Spleen (tissue), 11 donors: Measurements from ENCODE around the gene FBXW7. TPM values are rescaled to one million over a fixed set of nuclear protein-coding genes. Genes with fewer than 3 reads are reported as not detected.

Experiments used
- DNase-seq: peaks from one replicate; pipeline ENCODE4 v3.0.0-alpha.2; 2020
- H3K27ac ChIP-seq, 8 donors: fragments of 200-600 bp; sonication (generic) in 7 of 8; 1 replicate in 4 of 8; 2 replicates in 4 of 8; pipeline versions ENCODE4 v1.5.0 to v1.8.0; 2016 to 2021; ENCODE audit warnings: inconsistent platforms in 4 of 8, mild to moderate bottlenecking in 4 of 8, moderate library complexity in 1 of 8
- H3K27me3 ChIP-seq, 7 donors: fragments of 200-600 bp; sonication (generic) in 6 of 7; replicated peaks in 1 of 7; 1 replicate in 4 of 7; 2 replicates in 3 of 7; pipeline versions ENCODE4 v1.5.0 to v1.8.0; 2016 to 2021; ENCODE audit warnings: inconsistent platforms in 3 of 7, mild to moderate bottlenecking in 1 of 7
- H3K36me3 ChIP-seq, 6 donors: fragments of 200-600 bp; sonication (generic) in 5 of 6; 1 replicate in 4 of 6; 2 replicates in 2 of 6; pipeline versions ENCODE4 v1.5.0 to v1.8.0; 2016 to 2021; ENCODE audit warnings: inconsistent platforms in 2 of 6
- H3K4me1 ChIP-seq, 6 donors: fragments of 200-600 bp; sonication (generic) in 5 of 6; 1 replicate in 3 of 6; 2 replicates in 3 of 6; pipeline versions ENCODE4 v1.5.0 to v1.8.0; 2016 to 2021; ENCODE audit warnings: inconsistent platforms in 3 of 6
- H3K4me3 ChIP-seq, 8 donors: fragments of 200-600 bp; sonication (generic) in 7 of 8; 1 replicate in 4 of 8; 2 replicates in 4 of 8; pipeline versions ENCODE4 v1.5.0 to v1.8.0; 2016 to 2021; ENCODE audit warnings: inconsistent platforms in 4 of 8, mild to moderate bottlenecking in 4 of 8, moderate library complexity in 2 of 8
- H3K9me3 ChIP-seq, 8 donors: fragments of 200-600 bp; sonication (generic) in 7 of 8; 1 replicate in 4 of 8; 2 replicates in 4 of 8; pipeline versions ENCODE4 v1.5.0 to v1.8.0; 2016 to 2021; ENCODE audit warnings: inconsistent platforms in 4 of 8
- POLR2A ChIP-seq, 3 donors: fragments of 450-650 bp; IDR thresholded peaks; one replicate each; pipeline ENCODE4 v1.5.1; 2017; ENCODE audit warnings: antibody characterized with exemption in 3 of 3, mild to moderate bottlenecking in 1 of 3
- POLR2AphosphoS5 ChIP-seq, 3 donors: sonication (generic); formaldehyde crosslinking; IDR thresholded peaks; one replicate each; pipeline ENCODE4 v1.5.1; 2017; ENCODE audit warnings: antibody characterized with exemption in 3 of 3
- WGBS, 5 donors: extraction: QIAGEN DNeasy Blood & Tissue Kit in 3 of 5; methylation state at CpG; one replicate each; pipeline versions ENCODE4 v1.1.5 to v1.1.7; 2013 to 2018; 5-methylcytosine and 5-hydroxymethylcytosine counted together
- intact Hi-C: fragments of 100-400 bp; cut with DNase I; formaldehyde crosslinking; loops from one replicate; pipeline ENCODE4 v1.15.0; 2023; ENCODE audit warnings: low total_unique reads
- microRNA-seq, 3 donors: library from miRNA; unstranded; fragments of <30 nt; microRNA quantifications; one replicate each; pipeline versions ENCODE4 to v1.1.0, GENCODE V29; 2019 to 2020
- polyA plus RNA-seq, 3 donors: library from polyadenylated mRNA; stranded (reverse); fragments of 200-250 nt; gene quantifications; one replicate each; pipeline ENCODE4 v1.2.1, GENCODE V29; 2013
- small RNA-seq, 4 donors: library from RNA; depleted of rRNA; stranded (forward); fragments of <200 nt; gene quantifications; one replicate each; pipeline ENCODE3, GENCODE V24; 2016
- total RNA-seq, 7 donors: library from RNA; depleted of rRNA in 3 of 7; stranded (reverse); fragments of >200 nt in 3 of 7; fragmentation: NEBNext Ultra II Directional in 4 of 7; extraction: Animal tissue kit (Norgen Biotek cat#: 25700) in 4 of 7; gene quantifications; one replicate each; pipeline versions ENCODE4 v1.1.0 to v1.2.1, GENCODE V29; 2016 to 2021
- TF ChIP-seq, protein P1 (sequence below), 11 experiments: fragments of 200-600 bp in 7 of 11; fragments of 450-650 bp in 4 of 11; sonication (generic) in 4 of 11; IDR thresholded peaks in 8 of 11; conservative IDR thresholded peaks in 3 of 11; 1 replicate in 7 of 11; 2 replicates in 4 of 11; pipeline versions ENCODE4 v1.4.0 to v1.8.0; 2016 to 2021; ENCODE audit warnings: antibody characterized with exemption in 11 of 11, inconsistent platforms in 4 of 11, mild to moderate bottlenecking in 1 of 11
- donor health status: healthy with polysubstance abuse.
- donor health status: DM: no; HTN: no; CAD: no; lungs with moderate emphysema.
- donor health status: DM: no; HTN: no; CAD: no.
- donor health status: Bipolar disorder and iron deficiency.
- donor health status: healthy.
- donor health status: DM: no; HTN: no; CAD: no.
- donor health status: DM: yes; HTN: yes; CAD: no.

The FBXW7 gene
- total and polyA plus RNA-seq, 10 donors = 11.5 to 140 (median 79.9) TPM

DNA sequence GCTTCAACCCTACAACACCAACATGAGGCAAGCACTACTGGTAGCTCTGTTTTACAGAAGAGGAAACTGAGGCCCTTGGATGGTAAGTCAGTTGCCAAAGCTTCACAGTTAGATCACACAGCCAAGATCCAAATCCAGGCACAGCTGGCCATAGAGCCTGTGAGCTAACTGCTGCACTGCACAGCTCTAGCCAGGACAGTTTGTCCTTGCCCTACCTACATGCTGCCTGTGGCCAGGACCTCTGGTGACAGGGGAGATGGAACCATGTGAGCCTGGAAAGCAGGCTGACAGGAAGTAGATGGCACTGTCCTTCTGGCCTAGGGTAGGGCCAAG lies 257.8 kb downstream of the FBXW7 start:
- Histone ChIP-seq H3K9me3 (no peaks in the 10 kb centered on the region), H3K36me3 (no peaks in the 10 kb centered on the region), H3K4me3 (no peak overlapping the region), H3K4me1 (no peaks in the 10 kb centered on the region), H3K27me3 (no peaks in the 10 kb centered on the region), H3K27ac (no peak overlapping the region)
- TF ChIP-seq POLR2A (IDR thresholded peaks at IDR 0.05) (no peak), POLR2AphosphoS5 (IDR thresholded peaks at IDR 0.05) (no peak)
- TF ChIP-seq, protein P1, sequence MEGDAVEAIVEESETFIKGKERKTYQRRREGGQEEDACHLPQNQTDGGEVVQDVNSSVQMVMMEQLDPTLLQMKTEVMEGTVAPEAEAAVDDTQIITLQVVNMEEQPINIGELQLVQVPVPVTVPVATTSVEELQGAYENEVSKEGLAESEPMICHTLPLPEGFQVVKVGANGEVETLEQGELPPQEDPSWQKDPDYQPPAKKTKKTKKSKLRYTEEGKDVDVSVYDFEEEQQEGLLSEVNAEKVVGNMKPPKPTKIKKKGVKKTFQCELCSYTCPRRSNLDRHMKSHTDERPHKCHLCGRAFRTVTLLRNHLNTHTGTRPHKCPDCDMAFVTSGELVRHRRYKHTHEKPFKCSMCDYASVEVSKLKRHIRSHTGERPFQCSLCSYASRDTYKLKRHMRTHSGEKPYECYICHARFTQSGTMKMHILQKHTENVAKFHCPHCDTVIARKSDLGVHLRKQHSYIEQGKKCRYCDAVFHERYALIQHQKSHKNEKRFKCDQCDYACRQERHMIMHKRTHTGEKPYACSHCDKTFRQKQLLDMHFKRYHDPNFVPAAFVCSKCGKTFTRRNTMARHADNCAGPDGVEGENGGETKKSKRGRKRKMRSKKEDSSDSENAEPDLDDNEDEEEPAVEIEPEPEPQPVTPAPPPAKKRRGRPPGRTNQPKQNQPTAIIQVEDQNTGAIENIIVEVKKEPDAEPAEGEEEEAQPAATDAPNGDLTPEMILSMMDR (IDR thresholded peaks at IDR 0.05 in 8 of 11, conservative IDR thresholded peaks at IDR 0.05 in 3 of 11) = no peak
- DNase-seq = no peak
- intact Hi-C loops = no loop called here

DNA sequence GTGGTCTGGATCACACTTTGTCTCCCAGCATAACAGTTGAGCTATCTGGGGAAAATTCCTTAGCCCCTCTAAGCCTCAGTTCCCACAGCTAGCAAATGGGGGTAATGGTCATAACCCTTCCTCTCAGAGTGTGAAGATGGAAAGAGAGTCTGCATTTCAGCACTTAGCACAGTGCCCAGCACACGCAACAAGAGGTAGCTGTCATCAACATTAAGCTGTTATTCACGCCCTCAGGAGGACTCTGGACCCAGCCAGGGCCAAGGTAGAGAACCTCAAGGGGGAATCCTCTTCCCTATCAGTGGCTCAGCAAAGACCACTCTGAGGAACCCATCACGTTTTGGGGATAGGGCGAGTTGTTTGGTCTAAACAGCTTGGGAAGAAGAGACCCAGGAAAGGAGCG lies 258.6 kb downstream of the FBXW7 start:
- H3K4me3 ChIP-seq = no peak overlapping the region
- no peaks in the 10 kb centered on the region for H3K4me1 ChIP-seq
- DNase-seq = no peak
- WGBS, 5 donors = 86 to 92% (median 88%) methylated on average over 5 of the region's 5 CpGs
- H3K36me3 ChIP-seq = no peaks in the 10 kb centered on the region
- no peaks in the 10 kb centered on the region for H3K27me3 ChIP-seq
- TF ChIP-seq POLR2A (IDR thresholded peaks at IDR 0.05) (no peak), POLR2AphosphoS5 (IDR thresholded peaks at IDR 0.05) (no peak)
- TF ChIP-seq, protein P1 (IDR thresholded peaks at IDR 0.05 in 8 of 11, conservative IDR thresholded peaks at IDR 0.05 in 3 of 11) = no peak
- H3K27ac ChIP-seq = no peak overlapping the region
- H3K9me3 ChIP-seq = no peaks in the 10 kb centered on the region
- intact Hi-C loops = no loop called here

DNA sequence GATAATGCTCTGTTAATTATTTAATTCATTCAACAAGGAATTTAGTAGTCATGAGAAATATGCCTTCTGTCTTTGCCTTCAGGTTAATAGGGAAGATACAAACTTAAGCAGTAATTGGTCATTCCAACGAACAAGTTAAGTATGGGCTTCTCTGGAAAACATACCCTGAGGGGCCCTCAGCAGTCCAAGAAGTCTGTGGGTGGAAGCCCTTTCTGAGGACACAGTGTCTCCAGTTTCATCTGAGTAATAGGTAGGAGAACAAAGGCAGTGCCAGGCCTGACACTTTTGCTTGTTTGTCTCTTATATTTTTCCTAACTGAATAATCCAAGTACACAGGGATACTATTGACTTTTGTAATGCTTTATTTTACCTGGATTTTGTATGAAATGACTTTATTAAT lies 262.5 kb downstream of the FBXW7 start:
- Histone ChIP-seq H3K27ac (no peak overlapping the region), H3K9me3 (no peaks in the 10 kb centered on the region), H3K4me3 (no peak overlapping the region), H3K36me3 (no peaks in the 10 kb centered on the region), H3K4me1 (no peaks in the 10 kb centered on the region), H3K27me3 (no peaks in the 10 kb centered on the region)
- no peak for DNase-seq
- intact Hi-C loops = no loop called here
- 72 to 86% (median 77%) methylated on average over 1 of the region's 1 CpG for WGBS, 5 donors
- TF ChIP-seq POLR2A (IDR thresholded peaks at IDR 0.05) (no peak), POLR2AphosphoS5 (IDR thresholded peaks at IDR 0.05) (no peak)
- TF ChIP-seq, protein P1 (IDR thresholded peaks at IDR 0.05 in 8 of 11, conservative IDR thresholded peaks at IDR 0.05 in 3 of 11) = no peak

Small RNAs within 50 kb of the gene (microRNA-seq; reads per million reads assigned to microRNA genes)
- 1.1 to 3.9 (median 1.7) reads per million in 3 donors for gene MIR3140

Small RNAs within 50 kb of the gene (small RNA-seq; reads per million reads assigned to genes)
- gene MIR3140 = 0 to 0.14 (median 0) reads per million in 4 donors

Other genes starting within 250 kb of the FBXW7 start
- gene TMEM154, start 143.9 kb upstream of the FBXW7 start, total RNA-seq = 10 to 100 TPM; 22.2 to 72.3 (median 37.7) TPM
- 1 to 10 TPM; 5.0 to 6.4 (median 5.2) TPM for gene TMEM154, start 143.9 kb upstream of the FBXW7 start, polyA plus RNA-seq
- gene TIGD4, start 243.6 kb upstream of the FBXW7 start, total RNA-seq = under 1 TPM in 6 of 7 donors, not detected in 1; 0.13 to 0.68 (median 0.41) TPM
- gene TIGD4, start 243.6 kb upstream of the FBXW7 start, polyA plus RNA-seq = under 1 TPM in 2 of 3 donors, not detected in 1; 0.09 to 0.10 TPM
- gene ARFIP1, start 243.9 kb upstream of the FBXW7 start, total RNA-seq = 10 to 100 TPM; 21.2 to 35.0 (median 28.8) TPM
- 10 to 100 TPM; 13.9 to 19.0 (median 15.3) TPM for gene ARFIP1, start 243.9 kb upstream of the FBXW7 start, polyA plus RNA-seq